H1 (cell line): ENCODE data around the gene S1PR1. TPM values are rescaled to one million over a fixed set of nuclear protein-coding genes. Genes with fewer than 3 reads are reported as not detected.

Experiments used
- CTCF ChIA-PET: fragments of 300-600 bp; sonication (Branson Sonifier 250); formaldehyde crosslinking; loops from one replicate; lab custom pipeline; 2021; ENCODE audit not compliant: partially characterized antibody; lab: Charles Lee
- POLR2A ChIA-PET: fragments of 300-600 bp; sonication (Branson Sonifier 250); formaldehyde crosslinking; loops from one replicate; lab custom pipeline; 2021; ENCODE audit warnings: inconsistent platforms; ENCODE audit not compliant: partially characterized antibody; lab: Charles Lee
- DNase-seq, 2 experiments: peaks; one replicate each; pipeline versions ENCODE4 v3.0.0 to v3.0.0-alpha.2; 2010 to 2022; ENCODE audit warnings: low spot score in 2 of 2, low read depth in 1 of 2, mixed read lengths in 1 of 2
- FAIRE-seq: peaks from 2 replicates; lab custom pipeline; 2011; peaks lifted over from hg19 to GRCh38; lab: Jason Lieb, UNC
- H2AFZ ChIP-seq: 2 replicates; pipeline ENCODE4 v1.8.1; 2012; ENCODE audit warnings: low read length, inconsistent platforms
- H2AK5ac ChIP-seq: 2 replicates; pipeline ENCODE4 v1.6.1; 2013; ENCODE audit warnings: low read depth, low read length
- H2BK120ac ChIP-seq: replicated peaks from 2 replicates; pipeline ENCODE3; 2013; ENCODE audit warnings: low read depth, low read length, inconsistent platforms
- H2BK12ac ChIP-seq: 2 replicates; pipeline ENCODE4 v1.6.1; 2013; ENCODE audit warnings: low read depth, low read length
- H2BK15ac ChIP-seq: 2 replicates; pipeline ENCODE4 v1.6.1; 2013; ENCODE audit warnings: low read length
- H2BK20ac ChIP-seq: 2 replicates; pipeline ENCODE4 v1.6.1; 2013; ENCODE audit warnings: low read length
- H2BK5ac ChIP-seq: 2 replicates; pipeline ENCODE4 v1.6.1; 2013; ENCODE audit warnings: low read depth, low read length
- H3K14ac ChIP-seq: 2 replicates; pipeline ENCODE4 v1.6.1; 2013; ENCODE audit warnings: inconsistent platforms; ENCODE audit not compliant: insufficient read length
- H3K18ac ChIP-seq: 2 replicates; pipeline ENCODE4 v1.6.1; 2013; ENCODE audit warnings: low read length; ENCODE audit errors: extremely low read depth
- H3K23ac ChIP-seq: 2 replicates; pipeline ENCODE4 v1.6.1; 2013; ENCODE audit warnings: inconsistent platforms; ENCODE audit not compliant: insufficient read length
- H3K23me2 ChIP-seq: 2 replicates; pipeline ENCODE4 v1.6.1; 2013; ENCODE audit warnings: low read depth, low read length
- H3K27ac ChIP-seq: 2 replicates; pipeline ENCODE4 v1.6.1; 2011; ENCODE audit warnings: low read depth, low read length, inconsistent platforms
- H3K27me3 ChIP-seq, 4 experiments: replicated peaks in 1 of 4; 1 replicate in 1 of 4; 2 replicates in 3 of 4; pipeline versions ENCODE4 v1.6.1 to v1.8.1; 2011 to 2013; ENCODE audit warnings: low read length in 3 of 4, mild to moderate bottlenecking in 3 of 4, inconsistent platforms in 2 of 4, mixed read lengths in 2 of 4, moderate library complexity in 1 of 4; ENCODE audit not compliant: control insufficient read depth in 3 of 4, insufficient read depth in 3 of 4; ENCODE audit errors: extremely low read depth in 1 of 4
- H3K36me3 ChIP-seq, 4 experiments: 2 replicates each; pipeline versions ENCODE4 v1.6.1 to v1.8.1; 2011 to 2013; ENCODE audit warnings: mild to moderate bottlenecking in 4 of 4, low read length in 3 of 4, moderate library complexity in 2 of 4, control low read depth in 1 of 4, inconsistent platforms in 1 of 4; ENCODE audit not compliant: insufficient read depth in 4 of 4, control insufficient read depth in 2 of 4
- H3K4ac ChIP-seq: replicated peaks from 2 replicates; pipeline ENCODE3; 2013; ENCODE audit warnings: low read length, low read depth, mixed read lengths, inconsistent platforms; ENCODE audit not compliant: insufficient read length
- H3K4me1 ChIP-seq, 4 experiments: replicated peaks in 1 of 4; 1 replicate in 1 of 4; 2 replicates in 3 of 4; pipeline versions ENCODE4 v1.6.1 to v1.8.1; 2011 to 2013; ENCODE audit warnings: low read length in 3 of 4, inconsistent platforms in 2 of 4, mixed read lengths in 1 of 4; ENCODE audit not compliant: insufficient read depth in 4 of 4, control insufficient read depth in 3 of 4
- H3K4me2 ChIP-seq, 2 experiments: 2 replicates each; pipeline versions ENCODE4 v1.6.1 to v1.8.1; 2011 to 2013; ENCODE audit warnings: low read depth in 2 of 2, low read length in 2 of 2, control low read depth in 1 of 2, inconsistent platforms in 1 of 2, mild to moderate bottlenecking in 1 of 2; ENCODE audit not compliant: insufficient read depth in 1 of 2
- H3K4me3 ChIP-seq, 4 experiments: fragments of 200-600, 300-600 bp in 1 of 4; sonication (generic), shearing (Covaris generic), sonication (Bioruptor Twin) in 1 of 4; 2 replicates each; pipeline versions ENCODE4 v1.5.1 to v1.8.1; 2011 to 2016; ENCODE audit warnings: low read length in 4 of 4, low read depth in 3 of 4, control low read depth in 2 of 4, inconsistent platforms in 2 of 4, mild to moderate bottlenecking in 2 of 4, mixed read lengths in 1 of 4, moderate library complexity in 1 of 4; ENCODE audit not compliant: insufficient read depth in 2 of 4; ENCODE audit errors: extremely low read depth in 1 of 4
- H3K56ac ChIP-seq: replicated peaks from 2 replicates; pipeline ENCODE3; 2013; ENCODE audit warnings: low read depth, mild to moderate bottlenecking, mixed read lengths, low read length, inconsistent platforms; ENCODE audit not compliant: insufficient read length
- H3K79me1 ChIP-seq: 2 replicates; pipeline ENCODE4 v1.6.1; 2013; ENCODE audit warnings: low read depth, low read length, control low read depth
- H3K79me2 ChIP-seq, 2 experiments: 2 replicates each; pipeline versions ENCODE4 v1.6.1 to v1.8.1; 2012 to 2013; ENCODE audit warnings: low read length in 2 of 2, mild to moderate bottlenecking in 2 of 2, inconsistent platforms in 1 of 2; ENCODE audit not compliant: insufficient read depth in 2 of 2, control insufficient read depth in 1 of 2
- H3K9ac ChIP-seq, 4 experiments: replicated peaks in 1 of 4; 1 replicate in 1 of 4; 2 replicates in 3 of 4; pipeline versions ENCODE4 v1.6.1 to v1.8.1; 2011 to 2013; ENCODE audit warnings: low read depth in 3 of 4, low read length in 3 of 4, control low read depth in 2 of 4, mild to moderate bottlenecking in 2 of 4, moderate library complexity in 2 of 4, inconsistent platforms in 1 of 4; ENCODE audit errors: extremely low read depth in 1 of 4
- H3K9me3 ChIP-seq, 2 experiments: 2 replicates each; pipeline versions ENCODE4 v1.6.1 to v1.8.1; 2012 to 2013; ENCODE audit warnings: mild to moderate bottlenecking in 2 of 2, moderate library complexity in 2 of 2, control low read depth in 1 of 2, inconsistent platforms in 1 of 2, low read depth in 1 of 2, low read length in 1 of 2, mixed read lengths in 1 of 2; ENCODE audit not compliant: insufficient read depth in 2 of 2
- H4K20me1 ChIP-seq, 2 experiments: replicated peaks in 1 of 2; 2 replicates each; pipeline versions ENCODE3 to v1.8.1; 2011 to 2013; ENCODE audit warnings: inconsistent platforms in 2 of 2, low read length in 2 of 2, mild to moderate bottlenecking in 1 of 2; ENCODE audit not compliant: insufficient read depth in 2 of 2, control insufficient read depth in 1 of 2
- H4K5ac ChIP-seq: 2 replicates; pipeline ENCODE4 v1.6.1; 2013; ENCODE audit warnings: low read length, low read depth, mixed read lengths, inconsistent platforms; ENCODE audit not compliant: insufficient read length
- H4K8ac ChIP-seq: 2 replicates; pipeline ENCODE4 v1.8.0; 2013; ENCODE audit warnings: mild to moderate bottlenecking, moderate library complexity, low read length, inconsistent platforms; ENCODE audit not compliant: insufficient read depth; ENCODE audit errors: extremely low read depth
- H4K91ac ChIP-seq: replicated peaks from 2 replicates; pipeline ENCODE3; 2013; ENCODE audit warnings: low read length, mixed read lengths, inconsistent platforms; ENCODE audit not compliant: insufficient read length
- BRCA1 ChIP-seq: IDR thresholded peaks from 2 replicates; pipeline ENCODE4 v1.6.1; 2012; ENCODE audit warnings: low read depth, low read length, improper control_type of control experiment
- CHD1 ChIP-seq: IDR thresholded peaks from 2 replicates; pipeline ENCODE4 v1.6.1; 2012; ENCODE audit warnings: low read depth, low read length, improper control_type of control experiment
- CTBP2 ChIP-seq: IDR thresholded peaks from 2 replicates; pipeline ENCODE4 v1.7.0; 2011; ENCODE audit warnings: borderline replicate concordance, mild to moderate bottlenecking, moderate library complexity, mixed read lengths, low read length; ENCODE audit not compliant: insufficient read depth, insufficient read length
- EGR1 ChIP-seq: IDR thresholded peaks from 2 replicates; pipeline ENCODE4 v1.6.1; 2011; ENCODE audit warnings: low read depth, low read length, borderline replicate concordance
- NANOG ChIP-seq: IDR thresholded peaks from 2 replicates; pipeline ENCODE4 v1.6.1; 2011; ENCODE audit warnings: low read length, low read depth, mild to moderate bottlenecking, inconsistent platforms; ENCODE audit not compliant: insufficient read depth, poor library complexity, severe bottlenecking
- PHF8 ChIP-seq: fragments of 200-600 bp; sonication (generic); conservative IDR thresholded peaks from 2 replicates; pipeline ENCODE4 v1.7.1; 2012; ENCODE audit warnings: low read depth, mild to moderate bottlenecking, inconsistent platforms, low read length, moderate library complexity
- RAD21 ChIP-seq, 2 experiments: IDR thresholded peaks in 1 of 2; conservative IDR thresholded peaks in 1 of 2; 2 replicates each; pipeline ENCODE4 v1.6.1; 2011; ENCODE audit warnings: low read depth in 2 of 2, low read length in 2 of 2, improper control_type of control experiment in 1 of 2, inconsistent platforms in 1 of 2, mild to moderate bottlenecking in 1 of 2, moderate library complexity in 1 of 2
- SIRT6 ChIP-seq: IDR thresholded peaks from one replicate; pipeline ENCODE4 v1.7.1; 2012; ENCODE audit warnings: low read length, inconsistent platforms
- SP4 ChIP-seq: IDR thresholded peaks from 2 replicates; pipeline ENCODE4 v1.6.1; 2012; ENCODE audit warnings: low read length, inconsistent platforms
- YY1 ChIP-seq: IDR thresholded peaks from 2 replicates; pipeline ENCODE4 v1.6.1; 2011; ENCODE audit warnings: low read depth, mild to moderate bottlenecking, low read length
- WGBS, 2 experiments: shearing (Covaris generic) in 1 of 2; methylation state at CpG; one replicate each; pipeline versions ENCODE4 v1.1.6 to v1.1.7; 2013 to 2015; ENCODE audit warnings: low lambda C conversion rate in 2 of 2, mixed read lengths in 2 of 2, inconsistent platforms in 1 of 2, low coverage in 1 of 2, missing lambda C conversion rate in 1 of 2; ENCODE audit not compliant: insufficient replicate concordance in 2 of 2, insufficient coverage in 1 of 2, insufficient read length in 1 of 2; ENCODE audit errors: extremely low coverage in 1 of 2, missing lambda C conversion rate in 1 of 2; 5-methylcytosine and 5-hydroxymethylcytosine counted together
- polyA plus RNA-seq, 7 experiments: library from polyadenylated mRNA; depleted of rRNA in 3 of 7; stranded (reverse) in 5 of 7; unstranded in 2 of 7; fragments of >200 nt in 5 of 7; fragments of 200-250 nt in 2 of 7; gene quantifications; 1 replicate in 5 of 7; 2 replicates in 1 of 7; 4 replicates in 1 of 7; pipeline versions ENCODE4 v1.2.1 to v1.2.3, GENCODE V29; 2011 to 2013; ENCODE audit warnings: missing spikeins in 2 of 7, mixed read lengths in 2 of 7
- total RNA-seq: library from RNA; stranded (reverse); fragmentation: NEBNext Ultra II Directional; extraction: Animal tissue kit (Norgen Biotek cat#: 25700); gene quantifications from 2 replicates; pipeline ENCODE4 v1.2.1, GENCODE V29; 2021
- TF ChIP-seq, protein P1 (sequence below): IDR thresholded peaks from 2 replicates; pipeline ENCODE4 v1.6.1; 2011; ENCODE audit warnings: low read depth, mild to moderate bottlenecking, low read length; ENCODE audit not compliant: insufficient read depth
- TF ChIP-seq, protein P2 (sequence below): IDR thresholded peaks from 2 replicates; pipeline ENCODE4 v1.6.1; 2011; ENCODE audit warnings: low read length, improper control_type of control experiment

Gene S1PR1
- total and polyA plus RNA-seq, 2 of the 8 experiments (the other 6 are each of a cell fraction or from before 2014, with no cell fraction given), result 3.5 to 5.5 TPM

DNA sequence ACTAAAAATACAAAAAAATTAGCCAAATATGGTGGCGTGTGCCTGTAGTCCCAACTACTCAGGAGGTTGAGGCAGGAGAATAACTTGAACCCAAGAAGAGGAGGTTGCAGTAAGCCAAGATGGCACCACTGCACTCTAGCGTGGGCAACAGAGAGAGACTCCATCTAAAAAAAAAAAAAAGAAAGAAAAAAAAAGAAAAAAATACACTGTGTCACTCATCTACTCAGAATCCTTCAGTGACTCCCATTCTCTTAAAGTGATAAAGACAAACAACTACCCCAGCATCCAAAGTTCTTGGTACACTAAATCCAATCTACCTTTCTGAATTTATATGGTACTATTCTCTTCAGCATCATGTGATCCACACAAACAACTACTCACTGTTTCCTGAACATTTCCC, 40.2 kb upstream of the S1PR1 start:
- H3K9ac ChIP-seq, result no peak overlapping the region
- H4K5ac ChIP-seq, result no peak overlapping the region
- H4K8ac ChIP-seq, result no peak overlapping the region
- H3K36me3 ChIP-seq, result no peaks in the 10 kb centered on the region
- H3K23ac ChIP-seq, result no peak overlapping the region
- H3K56ac ChIP-seq, result no peak overlapping the region
- H3K14ac ChIP-seq, result no peak overlapping the region
- ChIA-PET CTCF (interaction anchor here (1.0 kb wide), 1 partner anchor 42 kb away, joined by 3 read pairs; no protein-coding TSS in a partner anchor), POLR2A (no interaction called here)
- no peaks in the 10 kb centered on the region for H3K9me3 ChIP-seq
- no peak overlapping the region for H2BK5ac ChIP-seq
- no peaks in the 10 kb centered on the region for H4K20me1 ChIP-seq
- WGBS, 2 experiments, result 88% methylated on average over 1 of the region's 2 CpGs; no CpG with 5 or more reads in 1 of the 2 experiments
- TF ChIP-seq CTBP2 (no peak), EGR1 (no peak), YY1 (no peak), PHF8 (no peak), SIRT6 (no peak), NANOG (no peak), SP4 (no peak), RAD21 (IDR thresholded peaks at IDR 0.05 in 1 of 2, conservative IDR thresholded peaks at IDR 0.05 in 1 of 2; ENCODE audit: low read depth in 2 of 2, low read length in 2 of 2) (no peak), CHD1 (no peak), BRCA1 (no peak)
- TF ChIP-seq, protein P1, sequence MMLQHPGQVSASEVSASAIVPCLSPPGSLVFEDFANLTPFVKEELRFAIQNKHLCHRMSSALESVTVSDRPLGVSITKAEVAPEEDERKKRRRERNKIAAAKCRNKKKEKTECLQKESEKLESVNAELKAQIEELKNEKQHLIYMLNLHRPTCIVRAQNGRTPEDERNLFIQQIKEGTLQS, result no peak
- TF ChIP-seq, protein P2, sequence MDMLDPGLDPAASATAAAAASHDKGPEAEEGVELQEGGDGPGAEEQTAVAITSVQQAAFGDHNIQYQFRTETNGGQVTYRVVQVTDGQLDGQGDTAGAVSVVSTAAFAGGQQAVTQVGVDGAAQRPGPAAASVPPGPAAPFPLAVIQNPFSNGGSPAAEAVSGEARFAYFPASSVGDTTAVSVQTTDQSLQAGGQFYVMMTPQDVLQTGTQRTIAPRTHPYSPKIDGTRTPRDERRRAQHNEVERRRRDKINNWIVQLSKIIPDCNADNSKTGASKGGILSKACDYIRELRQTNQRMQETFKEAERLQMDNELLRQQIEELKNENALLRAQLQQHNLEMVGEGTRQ, result no peak
- no peak overlapping the region for H2BK12ac ChIP-seq
- no peak overlapping the region for H3K4me3 ChIP-seq
- no peak overlapping the region for H3K18ac ChIP-seq
- no peak overlapping the region for H2BK15ac ChIP-seq
- H3K4ac ChIP-seq, result no peak overlapping the region
- no peaks in the 10 kb centered on the region for H3K79me1 ChIP-seq
- H3K27me3 ChIP-seq, result no peaks in the 10 kb centered on the region
- H2AK5ac ChIP-seq, result no peak overlapping the region
- H3K79me2 ChIP-seq, result no peaks in the 10 kb centered on the region
- H2BK20ac ChIP-seq, result no peak overlapping the region
- DNase-seq (no peak), FAIRE-seq (no peak)
- H2AFZ ChIP-seq, result no peak overlapping the region
- H3K4me2 ChIP-seq, result no peak overlapping the region
- no peaks in the 10 kb centered on the region for H3K23me2 ChIP-seq
- H2BK120ac ChIP-seq, result no peak overlapping the region
- H4K91ac ChIP-seq, result no peak overlapping the region
- no peak overlapping the region for H3K27ac ChIP-seq
- H3K4me1 ChIP-seq, result peaks cover 0 to 4% (median 0%) of the 10 kb centered on the region in 4 experiments; a peak in 2 of 7 replicates
